A673 (cell line): ENCODE results near the gene ATG16L2. TPM values are rescaled to one million over a fixed set of nuclear protein-coding genes. Genes with fewer than 3 reads are reported as not detected.
"Not testable (repeated sequence)": the region's sequence is repeated elsewhere in the genome, so short reads cannot be mapped to it uniquely, and the experiment has no call there.

Experiments
- BruUV-seq: library from RNA; stranded (reverse); fragments of 400-500 nt; replicated peaks from 2 replicates; lab custom pipeline; 2021; lab: Mats Ljungman, UMichigan
- CTCF ChIA-PET: fragments of 300-600 bp; sonication (Branson Sonifier 250); formaldehyde crosslinking; loops from one replicate; lab custom pipeline; 2022; ENCODE audit warnings: antibody characterized with exemption; lab: Charles Lee
- POLR2A ChIA-PET: fragments of 300-600 bp; sonication (Branson Sonifier 250); formaldehyde crosslinking; loops from one replicate; lab custom pipeline; 2022; ENCODE audit warnings: antibody characterized with exemption; ENCODE audit not compliant: low non-redundant PET; lab: Charles Lee
- DNase-seq: peaks from one replicate; pipeline ENCODE4 v3.0.0-alpha.2; 2015; ENCODE audit warnings: low spot score
- H3K27ac ChIP-seq: fragments of 200-600 bp; sonication (generic); 2 replicates; pipeline ENCODE4 v1.5.1; 2016; ENCODE audit warnings: mixed run types, low read depth, mild to moderate bottlenecking, mixed read lengths, antibody characterized with exemption, low read length; ENCODE audit not compliant: poor library complexity, severe bottlenecking
- H3K27me3 ChIP-seq: fragments of 200-600 bp; sonication (generic); replicated peaks from 2 replicates; pipeline ENCODE4 v1.6.1; 2017; ENCODE audit warnings: mixed run types, low read depth, mild to moderate bottlenecking, mixed read lengths, antibody characterized with exemption, low read length; ENCODE audit not compliant: insufficient read depth, poor library complexity
- H3K36me3 ChIP-seq: fragments of 200-600 bp; sonication (generic); 2 replicates; pipeline ENCODE4 v1.6.1; 2016; ENCODE audit warnings: mixed run types, mild to moderate bottlenecking, mixed read lengths, antibody characterized with exemption, low read length; ENCODE audit not compliant: insufficient read depth, poor library complexity, severe bottlenecking
- H3K4me1 ChIP-seq: fragments of 200-600 bp; sonication (generic); 2 replicates; pipeline ENCODE4 v1.6.1; 2017; ENCODE audit warnings: mixed run types, mild to moderate bottlenecking, mixed read lengths, antibody characterized with exemption, low read length; ENCODE audit not compliant: insufficient read depth, poor library complexity, severe bottlenecking
- H3K4me3 ChIP-seq: fragments of 200-600 bp; sonication (generic); 2 replicates; pipeline ENCODE4 v1.5.1; 2016; ENCODE audit warnings: low read depth, mixed run types, mild to moderate bottlenecking, mixed read lengths, low read length; ENCODE audit not compliant: poor library complexity, severe bottlenecking
- H3K9me3 ChIP-seq: fragments of 200-600 bp; sonication (generic); 2 replicates; pipeline ENCODE4 v1.6.1; 2016; ENCODE audit warnings: mixed run types, low read depth, mild to moderate bottlenecking, mixed read lengths, antibody characterized with exemption, low read length; ENCODE audit not compliant: poor library complexity, severe bottlenecking
- EZH2 ChIP-seq: fragments of 200-600 bp; sonication (generic); IDR thresholded peaks from 2 replicates; pipeline ENCODE4 v1.6.1; 2017; ENCODE audit warnings: borderline replicate concordance, low read depth, mild to moderate bottlenecking, mixed read lengths, antibody characterized with exemption, low read length; ENCODE audit not compliant: poor library complexity, severe bottlenecking
- intact Hi-C: fragments of 100-400 bp; cut with micrococcal nuclease; formaldehyde crosslinking; loops from one replicate; pipeline ENCODE4 v1.10.0; 2022; ENCODE audit not compliant: unreplicated experiment
- total RNA-seq: library from RNA; stranded (reverse); gene quantifications from 2 replicates; pipeline ENCODE4 v1.2.3, GENCODE V29; 2021
- TF ChIP-seq, protein P1 (sequence below): fragments of 300-800, 200-600 bp; sonication (generic); conservative IDR thresholded peaks from 2 replicates; pipeline ENCODE4 v1.5.1; 2017; ENCODE audit warnings: low read depth, mild to moderate bottlenecking, antibody characterized with exemption, low read length, moderate library complexity, mixed read lengths

Gene ATG16L2
- total RNA-seq, 1 experiment from 2014 or later, result 8.6 TPM

DNA sequence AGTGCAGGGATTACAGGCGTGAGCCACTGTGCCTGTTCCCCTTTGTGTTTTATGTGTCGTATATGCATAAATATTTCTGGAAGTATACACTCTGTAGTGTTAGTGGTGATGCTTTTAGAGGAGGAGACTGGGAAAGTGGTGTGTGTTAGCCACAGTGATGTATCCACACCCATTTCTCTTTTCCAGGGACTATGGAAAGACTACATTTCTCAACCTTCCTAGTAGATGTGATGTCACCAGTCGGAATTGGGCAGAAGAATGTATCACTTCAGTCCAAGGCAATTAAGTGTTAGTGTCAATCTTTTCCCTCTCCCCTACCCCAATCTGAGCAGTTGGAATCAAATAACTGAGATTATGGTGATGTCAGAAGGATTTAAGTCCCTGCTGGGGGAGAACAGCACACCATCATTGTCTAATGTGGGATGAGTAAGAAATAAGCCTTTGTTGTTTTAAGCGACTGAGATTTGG lies 5.8 kb upstream of the ATG16L2 start:
- intact Hi-C loops, result no loop called here
- Histone ChIP-seq H3K27ac (no peak overlapping the region), H3K27me3 (no peaks in the 10 kb centered on the region), H3K9me3 (no peaks in the 10 kb centered on the region), H3K4me3 (no peak overlapping the region), H3K4me1 (peaks cover 11% of the 10 kb centered on the region), H3K36me3 (peaks cover 2% of the 10 kb centered on the region)
- BruUV-seq, result no TSS peak
- no peak for DNase-seq
- TF ChIP-seq, protein P1, sequence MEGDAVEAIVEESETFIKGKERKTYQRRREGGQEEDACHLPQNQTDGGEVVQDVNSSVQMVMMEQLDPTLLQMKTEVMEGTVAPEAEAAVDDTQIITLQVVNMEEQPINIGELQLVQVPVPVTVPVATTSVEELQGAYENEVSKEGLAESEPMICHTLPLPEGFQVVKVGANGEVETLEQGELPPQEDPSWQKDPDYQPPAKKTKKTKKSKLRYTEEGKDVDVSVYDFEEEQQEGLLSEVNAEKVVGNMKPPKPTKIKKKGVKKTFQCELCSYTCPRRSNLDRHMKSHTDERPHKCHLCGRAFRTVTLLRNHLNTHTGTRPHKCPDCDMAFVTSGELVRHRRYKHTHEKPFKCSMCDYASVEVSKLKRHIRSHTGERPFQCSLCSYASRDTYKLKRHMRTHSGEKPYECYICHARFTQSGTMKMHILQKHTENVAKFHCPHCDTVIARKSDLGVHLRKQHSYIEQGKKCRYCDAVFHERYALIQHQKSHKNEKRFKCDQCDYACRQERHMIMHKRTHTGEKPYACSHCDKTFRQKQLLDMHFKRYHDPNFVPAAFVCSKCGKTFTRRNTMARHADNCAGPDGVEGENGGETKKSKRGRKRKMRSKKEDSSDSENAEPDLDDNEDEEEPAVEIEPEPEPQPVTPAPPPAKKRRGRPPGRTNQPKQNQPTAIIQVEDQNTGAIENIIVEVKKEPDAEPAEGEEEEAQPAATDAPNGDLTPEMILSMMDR, result no peak
- TF ChIP-seq EZH2, result no peak
- ChIA-PET POLR2A (no interaction called here), CTCF (no interaction called here)

DNA sequence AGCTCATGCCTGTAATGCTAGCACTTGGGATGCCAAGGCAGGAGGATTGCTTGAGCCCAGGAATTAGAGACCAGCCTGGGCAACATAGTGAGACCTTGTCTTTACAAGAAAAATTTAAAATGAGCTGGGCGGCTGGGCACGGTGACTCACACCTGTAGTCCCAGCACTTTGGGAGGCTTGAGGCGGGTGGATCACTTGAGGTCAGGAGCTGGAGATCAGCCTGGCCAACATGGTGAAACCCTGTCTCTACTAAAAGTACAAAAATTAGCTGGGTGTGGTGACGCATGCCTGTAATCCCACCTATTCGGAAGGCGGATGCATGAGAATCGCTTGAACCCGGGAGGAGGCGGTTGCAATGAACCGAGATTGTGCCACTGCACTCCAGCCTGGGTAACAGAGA lies 2.5 kb upstream of the ATG16L2 start:
- BruUV-seq, CTCF ChIA-PET, DNase-seq, H3K9me3 ChIP-seq, H3K36me3 ChIP-seq, H3K27ac ChIP-seq, POLR2A ChIA-PET, H3K4me3 ChIP-seq, H3K27me3 ChIP-seq, intact Hi-C loops: not testable (repeated sequence)
- H3K4me1 ChIP-seq, result peaks cover 14% of the 10 kb centered on the region

DNA sequence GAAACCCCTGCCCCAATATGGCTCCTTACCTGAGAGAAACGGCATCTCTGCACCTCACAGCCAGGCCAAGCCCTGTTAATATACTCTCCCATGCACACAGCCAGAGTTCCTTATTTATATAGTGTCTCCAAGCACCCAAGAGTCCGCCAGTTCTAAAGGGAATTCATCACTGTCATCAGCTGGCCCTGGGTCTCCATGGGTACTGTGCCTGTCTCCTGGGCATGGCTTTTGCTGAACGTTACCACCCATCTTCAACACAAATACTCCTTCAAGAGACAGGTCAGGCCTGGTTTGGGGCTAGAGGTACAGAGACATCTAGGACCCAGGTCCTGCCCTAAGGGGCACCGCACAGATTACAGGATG lies 1.6 kb upstream of the ATG16L2 start:
- no peak for DNase-seq
- intact Hi-C loops, result no loop called here
- ChIA-PET CTCF (interaction anchor here (1.6 to 1.7 kb wide), 3 partner anchors 19 to 348 kb away, joined by 4 to 9 read pairs (median 6); partner anchors contain the start of gene STARD10), POLR2A (no interaction called here)
- H3K9me3 ChIP-seq, result no peaks in the 10 kb centered on the region
- H3K27ac ChIP-seq, result no peak overlapping the region
- no peaks in the 10 kb centered on the region for H3K27me3 ChIP-seq
- no peak for TF ChIP-seq EZH2
- no TSS peak for BruUV-seq
- H3K4me3 ChIP-seq, result peak overlapping the region; percentile 75
- peaks cover 14% of the 10 kb centered on the region for H3K4me1 ChIP-seq
- peaks cover 2% of the 10 kb centered on the region for H3K36me3 ChIP-seq

DNA sequence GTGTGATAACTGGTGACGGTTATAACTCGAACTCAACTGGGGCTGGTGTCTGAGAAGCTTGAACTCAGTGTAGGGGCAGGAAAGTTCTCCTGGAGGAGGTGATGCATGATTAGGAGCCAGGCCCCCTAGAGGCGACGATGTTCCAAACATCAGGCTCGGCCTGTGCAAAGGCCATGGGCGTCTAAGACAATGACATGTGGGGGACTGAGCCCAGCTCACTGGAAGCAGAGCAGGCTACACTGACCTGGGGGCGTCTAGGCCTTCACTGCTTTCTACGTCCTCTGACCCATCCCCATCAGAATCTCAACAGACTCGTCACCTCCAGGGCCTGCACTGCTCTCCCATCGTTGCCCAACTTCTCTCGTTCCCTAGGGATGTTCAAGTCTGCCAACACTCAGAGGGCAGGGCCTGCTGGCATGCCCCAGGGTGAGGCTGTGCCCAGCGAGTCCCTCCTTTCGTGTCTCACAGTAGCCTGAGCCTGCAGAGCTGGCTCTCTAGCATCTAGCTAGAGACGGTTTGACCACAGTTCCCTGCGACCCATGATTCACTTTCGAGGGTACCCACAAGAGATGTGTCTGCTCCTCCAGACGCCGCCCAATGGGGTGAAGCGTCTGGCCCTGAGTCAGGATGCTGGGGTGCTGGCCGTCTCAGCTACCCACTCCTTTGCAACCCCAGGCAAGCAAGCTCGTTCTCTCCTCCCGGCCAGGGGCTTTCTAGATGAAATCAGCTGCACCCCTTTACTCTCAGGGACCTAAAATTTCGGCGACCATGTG lies 1.1 kb upstream of the ATG16L2 start:
- Histone ChIP-seq H3K36me3 (peaks cover 2% of the 10 kb centered on the region), H3K9me3 (no peaks in the 10 kb centered on the region), H3K4me1 (peaks cover 14% of the 10 kb centered on the region), H3K4me3 (peak overlapping the region; percentile 75), H3K27me3 (no peaks in the 10 kb centered on the region), H3K27ac (peak overlapping the region; percentile 100)
- intact Hi-C loops, result no loop called here
- ChIA-PET CTCF (interaction anchor here (1.6 to 1.7 kb wide), 3 partner anchors 19 to 348 kb away, joined by 4 to 9 read pairs (median 6); partner anchors contain the start of gene STARD10), POLR2A (no interaction called here)
- TF ChIP-seq, protein P1, result peak; percentile 78
- no peak for TF ChIP-seq EZH2
- TSS peak; percentile 62 for BruUV-seq
- peak; percentile 83 for DNase-seq
